ENCODE data around the gene ALKBH8. TPM values are rescaled to one million over a fixed set of nuclear protein-coding genes. Genes with fewer than 3 reads are reported as not detected.

ALKBH8 gene
- polyA plus RNA-seq: 3.4 to 8.0 TPM (median 6.5 TPM) in 3 replicates
- 5.4 TPM for polyA plus RNA-seq (2011; ENCODE audit: low read depth)
- polyA plus RNA-seq (2011; cell fraction: cytosol; rRNA removed): 2.4 and 5.1 TPM in 2 replicates
- 3.4 and 4.7 TPM in 2 replicates for polyA plus RNA-seq (2011; cell fraction: nucleus; rRNA removed)
- polyA plus RNA-seq (2012; ENCODE audit: low replicate concordance): 3.5 and 7.0 TPM in 2 replicates
- polyA minus RNA-seq: 1.0 to 10.1 TPM (median 5.5 TPM) in 3 replicates
- polyA minus RNA-seq (2011; cell fraction: cytosol; rRNA and poly(A)+ RNA removed): 5.9 TPM
- polyA minus RNA-seq (2011; cell fraction: nucleus; rRNA and poly(A)+ RNA removed): 2.5 and 4.7 TPM in 2 replicates

- Histone ChIP-seq H3K4me1 (ENCODE audit: control insufficient read depth, extremely low read depth, insufficient read depth, low read length) (peaks cover 34% of the 10 kb centered on the region), H3K79me2 (ENCODE audit: control insufficient read depth, insufficient read depth, low read length) (peaks cover 14% of the 10 kb centered on the region), H4K20me1 (ENCODE audit: control insufficient read depth, extremely low read depth, insufficient read depth, low read length) (no peaks in the 10 kb centered on the region), H2AFZ (ENCODE audit: control insufficient read depth, low read length) (peak within 1 kb of the TSS; percentile 100), H3K9ac (ENCODE audit: control insufficient read depth, extremely low read depth, insufficient read depth, low read length) (peak within 1 kb of the TSS; percentile 91), H3K27me3 (ENCODE audit: control insufficient read depth, extremely low read depth, insufficient read depth, low read length) (no peaks in the 10 kb centered on the region), H3K9me3 (ENCODE audit: control insufficient read depth, low read depth, low read length) (no peaks in the 10 kb centered on the region), H3K36me3 (ENCODE audit: control insufficient read depth in 2 of 2, extremely low read depth in 1 of 2, insufficient read depth in 2 of 2, low read length in 2 of 2) (no peaks in the 10 kb centered on the region), H3K27ac (ENCODE audit: control insufficient read depth, insufficient read depth, low read length) (peak within 1 kb of the TSS; percentile 92), H3K9me1 (ENCODE audit: control insufficient read depth, extremely low read depth, insufficient read depth, low read length) (peaks cover 4% of the 10 kb centered on the region), H3K4me3 (ENCODE audit: control insufficient read depth in 2 of 3, extremely low read depth in 1 of 3, insufficient read depth in 2 of 3, low read depth in 1 of 3, low read length in 3 of 3) (peak within 1 kb of the TSS; percentile 65 to 89 (median 75)), H3K4me2 (ENCODE audit: control insufficient read depth, extremely low read depth, insufficient read depth, low read depth, low read length) (peak within 1 kb of the TSS; percentile 93)
- DNase-seq (ENCODE audit: low read depth, low spot score) (no peak), FAIRE-seq (no peak)
- TF ChIP-seq EZH2 (IDR thresholded peaks at IDR 0.05; ENCODE audit: low read length): no peak
- TF ChIP-seq, protein P1, sequence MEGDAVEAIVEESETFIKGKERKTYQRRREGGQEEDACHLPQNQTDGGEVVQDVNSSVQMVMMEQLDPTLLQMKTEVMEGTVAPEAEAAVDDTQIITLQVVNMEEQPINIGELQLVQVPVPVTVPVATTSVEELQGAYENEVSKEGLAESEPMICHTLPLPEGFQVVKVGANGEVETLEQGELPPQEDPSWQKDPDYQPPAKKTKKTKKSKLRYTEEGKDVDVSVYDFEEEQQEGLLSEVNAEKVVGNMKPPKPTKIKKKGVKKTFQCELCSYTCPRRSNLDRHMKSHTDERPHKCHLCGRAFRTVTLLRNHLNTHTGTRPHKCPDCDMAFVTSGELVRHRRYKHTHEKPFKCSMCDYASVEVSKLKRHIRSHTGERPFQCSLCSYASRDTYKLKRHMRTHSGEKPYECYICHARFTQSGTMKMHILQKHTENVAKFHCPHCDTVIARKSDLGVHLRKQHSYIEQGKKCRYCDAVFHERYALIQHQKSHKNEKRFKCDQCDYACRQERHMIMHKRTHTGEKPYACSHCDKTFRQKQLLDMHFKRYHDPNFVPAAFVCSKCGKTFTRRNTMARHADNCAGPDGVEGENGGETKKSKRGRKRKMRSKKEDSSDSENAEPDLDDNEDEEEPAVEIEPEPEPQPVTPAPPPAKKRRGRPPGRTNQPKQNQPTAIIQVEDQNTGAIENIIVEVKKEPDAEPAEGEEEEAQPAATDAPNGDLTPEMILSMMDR (optimal IDR thresholded peaks at IDR 0.05 in 1 of 3, IDR thresholded peaks at IDR 0.05 in 1 of 3, conservative IDR thresholded peaks at IDR 0.05 in 1 of 3; ENCODE audit: extremely low read depth in 1 of 3, insufficient read depth in 2 of 3, low read length in 3 of 3): no peak
- dilution Hi-C loops (cut with MboI; ENCODE audit: extremely low pct_ligation_motif_present, low sequenced_read_pairs): no loop called here
Measured at GRCh38 chr11:107565219-107565937, at the start of gene ALKBH8. Gene ALKBH8, minus strand, starts transcription at chr11:107565735. Its CDS starts 4,842 bp downstream, at chr11:107560893.

- H2AFZ ChIP-seq (ENCODE audit: control insufficient read depth, low read length): no peak overlapping the region
- H3K9me1 ChIP-seq (ENCODE audit: control insufficient read depth, extremely low read depth, insufficient read depth, low read length): no peaks in the 10 kb centered on the region
- TF ChIP-seq, protein P1 (optimal IDR thresholded peaks at IDR 0.05 in 1 of 3, IDR thresholded peaks at IDR 0.05 in 1 of 3, conservative IDR thresholded peaks at IDR 0.05 in 1 of 3; ENCODE audit: extremely low read depth in 1 of 3, insufficient read depth in 2 of 3, low read length in 3 of 3): no peak
- no peak for TF ChIP-seq EZH2 (IDR thresholded peaks at IDR 0.05; ENCODE audit: low read length)
- no peaks in the 10 kb centered on the region for H3K9me3 ChIP-seq (ENCODE audit: control insufficient read depth, low read depth, low read length)
- DNase-seq (ENCODE audit: low read depth, low spot score): no peak
- H3K27me3 ChIP-seq (ENCODE audit: control insufficient read depth, extremely low read depth, insufficient read depth, low read length): no peaks in the 10 kb centered on the region
- H3K4me2 ChIP-seq (ENCODE audit: control insufficient read depth, extremely low read depth, insufficient read depth, low read depth, low read length): no peak overlapping the region
- H4K20me1 ChIP-seq (ENCODE audit: control insufficient read depth, extremely low read depth, insufficient read depth, low read length): no peaks in the 10 kb centered on the region
- no peak overlapping the region for H3K27ac ChIP-seq (ENCODE audit: control insufficient read depth, insufficient read depth, low read length)
- H3K9ac ChIP-seq (ENCODE audit: control insufficient read depth, extremely low read depth, insufficient read depth, low read length): no peak overlapping the region
- H3K79me2 ChIP-seq (ENCODE audit: control insufficient read depth, insufficient read depth, low read length): no peaks in the 10 kb centered on the region
- H3K4me1 ChIP-seq (ENCODE audit: control insufficient read depth, extremely low read depth, insufficient read depth, low read length): no peaks in the 10 kb centered on the region
- no peak overlapping the region for H3K4me3 ChIP-seq (ENCODE audit: control insufficient read depth in 2 of 3, extremely low read depth in 1 of 3, insufficient read depth in 2 of 3, low read depth in 1 of 3, low read length in 3 of 3)
- no peaks in the 10 kb centered on the region for H3K36me3 ChIP-seq (ENCODE audit: control insufficient read depth in 2 of 2, extremely low read depth in 1 of 2, insufficient read depth in 2 of 2, low read length in 2 of 2)
- FAIRE-seq: no peak
- dilution Hi-C loops (cut with MboI; ENCODE audit: extremely low pct_ligation_motif_present, low sequenced_read_pairs): no loop called here
Measured at GRCh38 chr11:107612445-107612844, 46.9 kb upstream of the ALKBH8 start.

Measured in keratinocyte (primary cell).